K562 (cell line): Measurements from ENCODE around the gene GBX1. TPM values are rescaled to one million over a fixed set of nuclear protein-coding genes. Genes with fewer than 3 reads are reported as not detected.
A peak's percentile ranks its signal among the peaks of the same experiment; 100 is the strongest.

Source experiments
- ATF7 ChIP-seq: fragments of 450-650 bp; IDR thresholded peaks from 2 replicates; pipeline ENCODE4 v1.7.1; 2014; ENCODE audit warnings: mild to moderate bottlenecking, moderate library complexity
- BRD4 ChIP-seq: fragments of 200-600 bp; sonication (generic); IDR thresholded peaks from 2 replicates; pipeline ENCODE4 v1.6.1; 2017; ENCODE audit warnings: inconsistent platforms
- CHD4 ChIP-seq: fragments of 200-600 bp; sonication (generic); IDR thresholded peaks from 3 replicates; pipeline ENCODE4 v1.6.1; 2012; ENCODE audit warnings: low read depth, mild to moderate bottlenecking, mixed read lengths, low read length, inconsistent platforms; ENCODE audit not compliant: insufficient read depth, insufficient replicate concordance, poor library complexity, severe bottlenecking
- DLX4 ChIP-seq: fragments of 250-450 bp; sonication (Bioruptor Pico); IDR thresholded peaks from 2 replicates; pipeline ENCODE4 v1.6.1; 2021; ENCODE audit warnings: mild to moderate bottlenecking
- ELF1 ChIP-seq: fragments of 200-800 bp; sonication (Bioruptor generic); IDR thresholded peaks from 2 replicates; pipeline ENCODE4 v1.6.1; 2016; ENCODE audit warnings: missing genetic modification characterization, missing compliant biosample characterization
- ETV5 ChIP-seq: sonication (generic); formaldehyde crosslinking; IDR thresholded peaks from 2 replicates; pipeline ENCODE4 v1.4.0; 2020; ENCODE audit warnings: low read depth, mild to moderate bottlenecking, missing genetic modification reagents
- FOXP1 ChIP-seq: sonication (generic); formaldehyde crosslinking; IDR thresholded peaks from 2 replicates; pipeline ENCODE4 v1.8.0; 2022; ENCODE audit warnings: mild to moderate bottlenecking, missing genetic modification reagents
- GABPB2 ChIP-seq: fragments of 250-450 bp; sonication (Bioruptor Pico); conservative IDR thresholded peaks from 2 replicates; pipeline ENCODE4 v1.5.1; 2021; ENCODE audit warnings: mild to moderate bottlenecking
- HOXB6 ChIP-seq: fragments of 250-450 bp; sonication (Bioruptor Pico); IDR thresholded peaks from 2 replicates; pipeline ENCODE4 v1.5.1; 2022; ENCODE audit warnings: mild to moderate bottlenecking, borderline replicate concordance
- IRF1 ChIP-seq: sonication (generic); formaldehyde crosslinking; IDR thresholded peaks from 2 replicates; pipeline ENCODE4 v1.8.0; 2022; ENCODE audit warnings: missing genetic modification reagents, mild to moderate bottlenecking, borderline replicate concordance
- KDM4B ChIP-seq, 2 experiments: fragments of 450-650 bp in 1 of 2; sonication (generic) in 1 of 2; IDR thresholded peaks; 2 replicates each; pipeline ENCODE4 v1.6.1; 2016 to 2017; ENCODE audit warnings: borderline replicate concordance in 2 of 2, antibody characterized with exemption in 1 of 2, low read depth in 1 of 2, mild to moderate bottlenecking in 1 of 2
- MCM7 ChIP-seq, 2 experiments: fragments of 450-650 bp; IDR thresholded peaks; 2 replicates each; pipeline ENCODE4 v1.6.1; 2016 to 2018
- MTA3 ChIP-seq: fragments of 450-650 bp; formaldehyde crosslinking; IDR thresholded peaks from 2 replicates; pipeline ENCODE4 v1.6.1; 2017; ENCODE audit warnings: mild to moderate bottlenecking, borderline replicate concordance
- NFATC3 ChIP-seq: fragments of 450-650 bp; IDR thresholded peaks from 2 replicates; pipeline ENCODE4 v1.6.1; 2017; ENCODE audit warnings: mild to moderate bottlenecking
- RBM39 ChIP-seq: fragments of 200-400 bp; formaldehyde crosslinking; optimal IDR thresholded peaks from 2 replicates; pipeline ENCODE3; 2018; ENCODE audit warnings: low read depth, low read length
- RFX5 ChIP-seq: IDR thresholded peaks from 2 replicates; pipeline ENCODE4 v1.6.1; 2011; ENCODE audit warnings: low read depth, mild to moderate bottlenecking, improper control_type of control experiment, low read length
- SMARCE1 ChIP-seq: fragments of 450-650 bp; IDR thresholded peaks from 2 replicates; pipeline ENCODE4 v1.7.1; 2016; ENCODE audit warnings: mild to moderate bottlenecking
- TCF7 ChIP-seq: sonication (generic); IDR thresholded peaks from 2 replicates; pipeline ENCODE4 v1.6.1; 2016; ENCODE audit warnings: antibody characterized with exemption, borderline replicate concordance
- ZBED1 ChIP-seq: IDR thresholded peaks from 2 replicates; pipeline ENCODE4 v1.6.1; 2014
- ZBTB11 ChIP-seq, 3 experiments: fragments of 200-800 bp in 1 of 3; fragments of 250-450 bp in 1 of 3; fragments of 450-650 bp in 1 of 3; sonication (Bioruptor Pico) in 1 of 3; sonication (Bioruptor generic) in 1 of 3; formaldehyde crosslinking in 1 of 3; IDR thresholded peaks; 2 replicates each; pipeline versions ENCODE4 v1.6.1 to v1.8.0; 2016 to 2022; ENCODE audit warnings: mild to moderate bottlenecking in 2 of 3, missing genetic modification characterization in 2 of 3, missing compliant biosample characterization in 1 of 3, moderate library complexity in 1 of 3
- ZNF274 ChIP-seq: IDR thresholded peaks from 2 replicates; pipeline ENCODE4 v1.6.1; 2011; ENCODE audit warnings: low read depth, mild to moderate bottlenecking, low read length, moderate library complexity, borderline replicate concordance
- ZNF436 ChIP-seq: fragments of 250-450, 450-650 bp; sonication (Bioruptor Pico); formaldehyde crosslinking; IDR thresholded peaks from 2 replicates; pipeline ENCODE4 v1.7.0; 2020; ENCODE audit warnings: mild to moderate bottlenecking
- ZNF699 ChIP-seq: fragments of 250-450 bp; sonication (Bioruptor Pico); IDR thresholded peaks from 2 replicates; pipeline ENCODE4 v1.8.0; 2021; ENCODE audit warnings: mild to moderate bottlenecking, moderate library complexity; ENCODE audit not compliant: insufficient replicate concordance
- ZNF707 ChIP-seq: fragments of 250-450 bp; sonication (Bioruptor Pico); conservative IDR thresholded peaks from 2 replicates; pipeline ENCODE4 v1.8.0; 2022; ENCODE audit warnings: inconsistent platforms, mild to moderate bottlenecking, moderate library complexity
- polyA plus RNA-seq, 8 experiments: library from polyadenylated mRNA; depleted of rRNA in 4 of 8; stranded (reverse) in 5 of 8; unstranded in 3 of 8; fragments of >200 nt; fragmentation: Nextera tagmentation in 2 of 8; fragmentation: Illumina TruSeq in 1 of 8; extraction: Ambion mirVana in 2 of 8; extraction: Trizol in 1 of 8; gene quantifications; 2 replicates each; pipeline versions ENCODE4 v1.2.1 to v1.2.3, GENCODE V29; 2011 to 2014; ENCODE audit warnings: inconsistent platforms in 1 of 8, missing spikeins in 1 of 8
- total RNA-seq, 7 experiments: library from RNA; depleted of rRNA in 6 of 7; stranded (reverse); fragments of >200 nt in 6 of 7; fragmentation: Illumina TruSeq in 2 of 7; extraction: Trizol in 2 of 7; gene quantifications; 2 replicates each; pipeline versions ENCODE4 v1.2.1 to v1.2.3, GENCODE V29; 2011 to 2021; ENCODE audit warnings: low replicate concordance in 1 of 7

The GBX1 gene
- total and polyA plus RNA-seq, 9 of the 15 experiments (the other 6 are each of a cell fraction or from before 2014, with no cell fraction given): not detected

GRCh38 chr7:151113344-151114150, 53.9 kb downstream of the GBX1 start (continued):
- TF ChIP-seq MCM7 (IDR thresholded peaks at IDR 0.05): no peak
- no peak for TF ChIP-seq CHD4
- TF ChIP-seq IRF1 (CRISPR knock-in tag): no peak
- TF ChIP-seq ZBED1: no peak; the same call in 1 of the 2 replicates
- no peak for TF ChIP-seq GABPB2 (CRISPR knock-in tag)
- TF ChIP-seq SMARCE1: peak; percentile 61; the same call in 1 of the 2 replicates
- TF ChIP-seq ZNF707: no peak
- no peak for TF ChIP-seq ZNF436 (CRISPR knock-in tag)
- TF ChIP-seq ZNF699: no peak
- TF ChIP-seq ATF7: no peak
- TF ChIP-seq FOXP1 (CRISPR knock-in tag): no peak
- TF ChIP-seq ZNF274: no peak
- TF ChIP-seq NFATC3: no peak
- 0 out of 2 replicates have a peak, but pooled peaks have one; percentile 40 for TF ChIP-seq ETV5 (CRISPR knock-in tag)
- no peak for TF ChIP-seq HOXB6 (CRISPR knock-in tag)
- TF ChIP-seq RBM39: no peak
- TF ChIP-seq ELF1 (tag): no peak
- TF ChIP-seq MTA3: no peak; the same call in 1 of the 2 replicates
- TF ChIP-seq ZBTB11 (CRISPR knock-in tag; IDR thresholded peaks at IDR 0.05): 0 out of 6 replicates have a peak, but pooled peaks of 1 of the 3 experiments have one; percentile 2
- no peak for TF ChIP-seq DLX4 (CRISPR knock-in tag)
- peak; percentile 73; the same call in 1 of the 2 replicates for TF ChIP-seq TCF7
- no peak for TF ChIP-seq KDM4B (IDR thresholded peaks at IDR 0.05; ENCODE audit: borderline replicate concordance in 2 of 2, low read depth in 1 of 2)
- TF ChIP-seq RFX5: no peak
- TF ChIP-seq BRD4: no peak
